T-helper 2 cell treated with Interferon-gamma antibody and Interleukin-4, amounts not matched to agents 100 ng/mL and 5 ng/mL, for 36 hours (primary cell): ENCODE data around the gene TUT1. TPM values are rescaled to one million over a fixed set of nuclear protein-coding genes. Genes with fewer than 3 reads are reported as not detected.

Experiments
- intact Hi-C: fragments of 100-400 bp; cut with micrococcal nuclease; formaldehyde crosslinking; loops from one replicate; pipeline ENCODE4 v1.15.1; 2023
- total RNA-seq: library from RNA; stranded (reverse); gene quantifications from 2 replicates; pipeline ENCODE4 v1.2.3, GENCODE V29; 2022

The TUT1 gene
- total RNA-seq, 1 donor from 2014 or later = 30.9 TPM

DNA sequence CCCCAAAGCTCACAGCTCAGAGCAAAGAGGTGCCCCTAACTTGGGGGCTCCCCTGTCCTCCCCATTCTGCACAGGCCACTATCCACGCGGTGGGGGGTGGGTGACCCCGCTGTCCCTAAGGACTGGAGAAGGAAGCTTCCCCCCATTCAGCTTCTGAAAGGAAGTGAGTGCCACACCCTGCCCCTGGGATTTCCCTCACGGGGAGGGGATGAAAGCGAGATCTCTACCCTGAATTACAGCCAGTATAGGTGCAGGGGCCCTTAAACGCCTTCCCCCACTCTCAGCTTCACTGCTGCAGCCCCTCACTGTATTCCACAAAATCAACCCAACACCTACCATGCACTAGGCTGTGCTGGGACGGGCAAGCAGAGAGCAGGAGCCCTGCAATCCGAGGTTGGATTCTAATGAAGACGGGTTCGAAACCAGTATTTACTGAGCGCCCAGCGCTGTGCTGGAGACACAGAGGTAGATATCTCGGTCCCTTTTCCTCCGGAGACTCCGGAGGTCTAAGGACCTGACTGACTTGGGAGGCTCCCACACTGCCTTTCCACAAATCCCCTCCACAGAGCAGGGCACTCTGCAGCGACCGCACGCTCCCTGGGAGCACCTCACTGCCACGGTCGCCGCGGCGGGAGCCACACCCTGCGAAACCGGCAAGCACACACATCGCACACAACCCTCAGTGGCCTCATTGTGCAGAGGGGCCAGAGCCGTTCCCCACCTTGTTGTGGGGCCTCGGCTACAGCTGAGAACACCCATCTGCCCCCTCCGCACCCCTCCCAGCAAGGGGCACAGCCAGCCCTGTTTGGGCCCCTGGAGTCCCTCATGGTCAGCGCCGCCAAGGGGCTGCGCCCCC lies 46.5 kb downstream of the TUT1 start:
- intact Hi-C loops = no loop called here

DNA sequence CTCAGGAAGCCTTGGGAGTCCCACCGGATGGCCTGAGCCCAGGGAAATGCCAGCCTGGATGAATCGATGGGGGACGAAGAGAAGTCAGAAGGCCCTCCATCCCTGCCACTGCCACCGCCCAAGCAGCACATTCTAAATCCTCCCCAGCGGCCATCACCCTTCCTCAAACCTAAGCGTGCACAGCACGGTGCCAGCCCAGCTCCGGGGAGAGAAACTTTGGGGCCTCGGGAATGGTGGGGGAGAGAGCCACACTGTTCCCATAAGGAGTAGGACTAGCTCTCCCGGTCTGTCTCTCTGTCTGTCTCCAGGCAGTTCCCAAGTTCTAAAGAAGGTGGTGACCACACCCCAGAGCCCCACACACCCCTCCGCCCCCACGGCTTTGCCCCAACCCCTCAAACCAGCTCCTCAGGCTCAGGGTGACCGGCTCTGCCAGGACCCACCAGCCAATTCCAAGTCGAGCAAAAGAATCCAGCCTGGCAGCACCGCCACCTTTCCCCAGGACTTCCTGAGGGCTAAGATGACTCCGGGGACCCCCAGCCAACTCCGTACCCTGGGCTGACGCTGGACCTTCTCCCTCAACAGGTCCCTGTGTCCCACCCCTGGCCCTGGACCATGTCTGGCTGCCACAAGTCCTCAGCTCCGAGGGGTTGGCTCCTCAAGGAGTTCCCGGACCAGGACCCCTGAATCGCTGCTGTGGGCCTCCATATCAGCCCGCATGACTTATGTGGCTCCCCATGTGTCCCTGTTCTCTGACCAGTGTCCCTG lies 47.5 kb downstream of the TUT1 start:
- intact Hi-C loops = loop anchor here (1.0 kb wide), 1 partner anchor 149 kb away; no protein-coding TSS in a partner anchor

DNA sequence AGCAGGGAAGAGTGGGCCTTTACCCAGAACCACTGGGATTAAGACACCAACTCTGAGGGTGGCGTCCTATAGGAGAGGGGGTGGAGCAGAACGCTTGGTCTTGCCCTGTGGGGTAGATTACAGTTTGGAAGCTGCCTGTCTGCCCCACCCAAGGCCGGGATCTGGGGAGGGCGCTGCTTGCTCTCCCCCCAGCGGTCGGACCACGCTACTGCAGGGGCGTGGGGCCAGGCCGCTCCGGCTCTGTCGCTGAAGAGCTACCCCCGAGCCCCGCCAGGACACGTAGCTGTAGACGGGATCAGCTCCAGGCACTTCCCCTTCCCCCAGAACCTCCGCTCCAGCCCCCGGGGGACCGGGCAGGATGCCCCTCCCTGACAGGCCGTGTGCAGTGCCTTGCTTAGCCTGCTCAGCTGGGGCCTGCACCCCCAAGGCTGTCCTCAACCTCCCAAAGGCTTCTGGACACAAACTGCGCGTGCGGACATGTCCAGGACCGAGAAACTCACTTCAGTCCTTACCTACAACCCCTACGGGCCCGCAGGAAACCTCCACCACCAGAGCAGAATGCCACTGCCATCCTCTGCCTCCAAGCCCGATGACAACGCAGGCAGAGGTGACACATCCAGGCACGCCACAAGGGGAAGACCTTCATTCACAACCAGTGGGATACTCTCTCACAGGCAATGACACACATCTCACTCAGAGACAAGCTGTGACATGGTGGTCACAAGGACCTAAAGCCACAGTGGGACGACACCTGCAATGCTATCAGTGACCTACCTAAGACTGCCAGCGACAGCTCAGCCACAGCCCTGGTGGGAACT lies 48.4 kb downstream of the TUT1 start:
- intact Hi-C loops = loop anchor here (1.0 kb wide), 3 partner anchors 17 to 148 kb away; no protein-coding TSS in a partner anchor

DNA sequence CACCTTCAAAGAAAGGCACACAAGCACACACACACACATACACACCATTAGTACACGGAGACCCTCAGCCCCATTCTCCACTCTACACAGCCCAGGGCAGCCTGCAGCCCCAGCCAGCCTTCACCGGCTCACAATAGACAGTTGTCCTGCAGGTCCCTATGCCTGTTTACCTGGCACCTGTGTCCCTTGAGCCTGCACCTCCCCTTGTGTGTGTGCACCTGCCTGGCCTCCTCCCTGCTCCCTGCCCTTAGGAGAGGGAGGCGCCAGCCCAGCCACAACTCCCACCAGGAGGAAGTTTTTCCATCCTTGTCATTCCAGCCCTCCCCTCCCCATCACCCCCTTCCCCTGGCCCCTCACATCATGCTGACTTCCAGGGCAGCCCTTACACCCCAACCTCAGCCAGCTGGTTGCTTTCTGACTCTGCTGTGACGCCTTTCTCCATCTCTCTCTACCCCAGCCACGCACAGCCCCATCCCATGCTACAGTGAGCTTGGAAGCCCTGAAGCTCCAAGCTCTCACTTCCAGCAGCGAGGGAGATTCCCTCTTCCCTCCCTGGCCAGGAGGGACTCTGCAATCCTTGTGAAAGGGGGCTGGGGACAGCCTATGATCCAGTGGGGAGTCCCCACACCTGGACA lies 49.1 kb downstream of the TUT1 start:
- intact Hi-C loops = loop anchor here (1.0 kb wide), 2 partner anchors 18 to 115 kb away; no protein-coding TSS in a partner anchor

DNA sequence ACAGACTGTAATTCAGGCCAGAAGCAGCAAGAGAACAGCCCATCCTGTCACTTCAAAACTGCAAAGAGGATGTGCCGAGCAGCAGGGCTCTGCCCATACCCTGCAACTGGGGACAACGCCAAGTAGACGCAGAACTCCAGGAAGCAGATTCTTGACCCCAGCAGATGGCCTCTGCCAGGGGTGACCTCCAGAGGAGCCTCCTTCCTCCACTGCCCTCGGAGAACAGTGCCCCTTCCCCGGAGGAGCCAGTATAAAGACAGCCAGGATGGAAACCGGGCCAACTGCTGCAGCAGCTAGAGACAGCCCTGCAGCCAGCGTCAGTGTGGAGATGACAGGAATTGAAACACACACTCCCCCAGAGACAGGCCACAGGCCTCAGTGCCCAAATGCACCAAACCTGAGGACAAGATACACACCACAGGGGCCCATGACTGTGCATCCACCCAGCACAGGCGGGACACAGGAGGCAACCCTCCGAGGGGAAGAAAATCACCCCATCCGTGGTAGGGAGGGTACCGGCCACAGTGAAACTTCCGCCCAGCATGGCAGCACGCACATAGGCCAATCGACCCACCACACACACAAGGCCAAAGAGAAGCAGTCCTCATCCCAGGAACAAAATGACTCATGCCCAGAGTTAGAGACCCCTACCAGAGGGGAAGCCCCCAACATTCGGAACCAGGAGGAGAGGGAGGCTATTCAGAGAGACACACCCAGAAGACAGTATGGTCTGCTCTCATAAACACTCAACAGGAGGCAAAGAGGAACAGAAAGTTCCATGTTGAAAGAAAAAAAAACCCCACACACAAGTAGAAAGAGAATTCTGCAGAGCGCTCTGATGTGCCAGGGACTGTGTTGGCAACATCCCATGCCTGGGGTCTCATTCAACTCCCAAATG lies 50.3 kb downstream of the TUT1 start:
- intact Hi-C loops = no loop called here

DNA sequence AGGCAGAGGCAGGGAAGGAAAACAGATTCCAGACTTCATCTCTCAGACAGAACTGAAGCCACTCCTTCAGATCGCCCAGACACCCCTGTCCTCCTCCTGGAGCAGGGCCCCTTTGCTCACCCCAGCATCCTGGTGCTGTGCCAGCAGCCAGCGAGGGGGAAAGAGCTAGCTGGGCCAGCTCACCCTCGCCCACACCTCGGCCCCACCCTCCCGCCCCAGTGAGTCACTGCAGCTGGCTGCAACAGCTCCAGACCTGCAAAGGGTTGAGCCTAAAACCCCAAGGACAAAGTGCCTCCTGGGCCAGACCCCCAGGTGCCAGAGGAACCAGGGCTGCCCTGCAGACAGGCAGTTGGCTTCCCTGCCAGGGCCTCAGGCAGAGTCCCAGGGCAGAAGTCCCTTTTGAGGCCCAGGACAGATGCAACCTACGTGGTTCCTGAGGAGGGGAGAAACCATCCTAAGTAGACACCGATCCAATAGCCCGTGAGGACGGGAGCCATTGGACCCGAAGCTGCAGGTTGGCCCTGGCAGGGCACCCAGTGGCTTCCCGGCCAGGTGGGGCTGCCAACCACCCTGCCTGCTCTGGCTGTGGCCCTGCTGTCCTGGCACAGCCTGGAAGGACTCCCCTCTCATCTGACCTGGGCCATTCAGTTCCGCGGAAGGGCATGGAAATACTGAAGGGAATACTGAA lies 51.9 kb downstream of the TUT1 start:
- intact Hi-C loops = no loop called here

DNA sequence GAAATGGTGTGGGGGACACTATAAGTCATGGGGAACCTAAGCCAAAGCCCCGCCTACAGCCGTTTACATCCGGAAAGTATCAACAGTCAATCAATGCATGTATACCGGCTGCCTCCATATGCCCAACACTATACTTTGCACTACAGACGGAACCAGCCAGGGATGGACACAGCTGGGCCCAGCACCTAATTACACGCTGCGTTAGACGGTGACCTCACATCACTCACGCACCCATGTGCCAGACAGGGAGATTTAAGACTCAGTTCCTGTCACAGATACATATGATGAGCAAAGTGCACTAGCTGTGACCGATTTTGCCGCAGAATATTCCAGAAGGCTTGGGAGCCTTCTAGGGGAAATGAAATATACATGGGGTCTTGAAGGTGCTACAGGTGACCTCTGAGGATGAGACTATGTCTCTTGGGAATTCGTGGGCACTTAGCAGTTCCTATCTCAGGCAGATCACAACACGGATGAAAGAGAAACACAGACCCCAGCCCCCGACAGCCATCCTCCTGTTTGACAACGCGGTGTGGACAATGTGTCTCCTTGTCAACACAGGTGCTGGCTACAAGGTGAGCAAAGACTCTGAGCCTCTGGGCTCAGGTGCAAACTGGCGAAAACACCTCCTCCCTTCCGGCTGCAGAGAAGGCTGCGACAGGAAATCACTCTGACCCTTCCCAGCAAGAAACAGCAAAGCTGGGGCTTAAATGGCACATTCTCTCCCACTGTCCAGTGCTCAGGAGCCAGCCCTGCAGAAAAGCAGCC lies 52.7 kb downstream of the TUT1 start:
- intact Hi-C loops = no loop called here

DNA sequence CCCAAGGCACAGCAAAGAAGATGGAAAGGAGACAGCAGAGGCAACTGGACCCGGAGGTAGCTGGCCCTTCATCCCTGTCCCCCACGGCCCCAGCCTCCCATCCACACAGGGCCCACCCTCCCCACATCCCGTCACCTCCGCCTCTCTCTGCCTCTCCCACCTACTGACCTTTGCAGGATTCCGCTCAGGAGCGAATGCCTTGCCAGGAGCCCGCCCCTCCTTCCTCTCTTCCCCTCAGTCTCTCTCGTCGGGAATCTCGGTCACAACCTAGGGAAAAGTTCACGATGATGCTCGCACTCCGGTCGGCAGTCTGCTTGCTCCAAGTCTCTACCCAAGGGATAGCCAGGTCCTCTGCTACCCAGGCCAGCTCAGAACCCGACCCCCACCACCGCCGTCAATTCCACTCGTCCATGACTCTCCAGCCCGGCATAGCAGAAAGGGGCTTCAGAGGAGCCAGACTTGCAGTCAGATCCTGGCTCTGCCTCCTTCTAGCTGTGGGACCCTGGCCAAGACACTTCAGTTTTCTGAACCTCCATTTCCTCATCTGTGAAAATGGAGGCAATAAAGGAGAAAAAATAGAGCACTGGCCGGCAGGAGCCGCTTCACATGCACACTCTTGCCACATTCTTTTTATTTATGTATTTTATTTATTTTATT lies 54.9 kb downstream of the TUT1 start:
- intact Hi-C loops = no loop called here

DNA sequence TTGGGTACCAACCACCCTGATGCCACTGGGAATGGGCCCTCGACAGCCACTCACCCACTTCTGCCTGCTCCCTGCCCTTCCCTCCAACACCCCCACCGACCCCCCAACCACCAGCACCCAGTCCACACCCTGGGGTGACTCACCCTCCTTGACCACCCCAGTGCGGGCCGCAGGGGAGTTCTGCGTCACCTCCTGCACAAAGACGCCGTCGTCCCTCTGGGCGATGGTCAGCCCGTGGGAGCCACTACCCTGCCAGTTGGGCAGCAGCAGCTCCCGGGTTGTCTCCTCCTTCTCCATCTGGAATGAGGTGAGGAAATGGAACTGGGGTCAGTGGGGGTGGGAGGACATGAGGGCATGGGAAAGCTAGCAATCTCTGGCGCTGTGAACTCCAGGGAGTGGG lies 55.5 kb downstream of the TUT1 start:
- intact Hi-C loops = no loop called here

DNA sequence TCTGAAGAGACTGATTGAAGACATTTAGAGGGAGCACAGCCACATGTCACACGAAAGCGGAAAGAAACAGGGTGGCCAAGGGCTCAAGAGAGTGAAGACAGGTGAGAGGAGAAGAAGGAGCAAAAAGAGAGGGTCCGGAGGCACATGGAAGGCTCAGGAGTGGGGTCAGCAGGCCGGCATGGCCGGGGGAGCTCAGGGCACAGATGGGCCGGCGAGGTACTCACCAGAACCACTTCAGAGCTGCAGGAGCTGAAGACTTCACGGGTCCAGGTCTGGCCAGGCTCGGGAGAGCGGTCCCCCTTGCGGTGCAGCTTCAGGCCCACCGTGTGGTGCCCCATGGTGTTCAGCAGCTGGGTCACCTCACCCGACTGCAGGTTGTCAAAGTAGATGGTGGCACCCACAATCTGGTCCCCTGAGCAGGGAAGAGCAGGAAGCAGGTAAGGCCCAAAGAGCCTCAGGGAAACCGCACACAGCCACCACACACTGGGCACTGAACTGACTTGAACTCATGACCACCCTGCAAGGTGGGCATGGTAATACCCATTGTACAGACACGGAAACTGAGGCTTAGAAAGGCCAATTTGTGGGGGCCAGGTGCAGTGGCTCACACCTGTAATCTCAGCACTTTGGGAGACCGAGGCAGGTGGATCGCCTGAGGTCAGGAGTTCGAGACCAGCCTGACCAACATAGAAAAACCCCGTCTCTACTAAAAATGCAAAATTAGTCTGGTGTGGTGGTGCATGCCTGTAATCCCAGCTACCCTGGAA lies 56.4 kb downstream of the TUT1 start:
- intact Hi-C loops = no loop called here

DNA sequence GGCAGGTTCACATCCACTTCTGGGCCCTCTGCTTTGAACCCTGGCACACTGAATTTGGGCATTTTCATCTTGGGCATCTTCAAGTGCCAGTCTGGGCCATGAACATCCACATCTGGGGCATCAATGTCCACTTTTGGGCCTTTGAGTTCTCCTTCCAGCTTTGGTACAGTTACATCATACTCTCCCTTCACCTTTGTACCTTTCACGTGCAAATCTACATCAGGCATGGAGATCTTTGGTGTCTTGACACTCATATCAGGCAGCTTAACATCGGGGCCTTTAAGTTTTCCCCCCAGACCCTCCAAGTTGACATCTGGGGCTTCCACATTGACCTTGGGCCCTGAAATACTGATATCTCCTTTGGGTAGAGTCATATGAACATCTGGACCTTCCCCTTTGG lies 59.2 kb downstream of the TUT1 start:
- intact Hi-C loops = no loop called here

Other genes starting within 250 kb of the TUT1 start
- not detected in 2 replicates for gene SCGB1A1, start 172.5 kb downstream of the TUT1 start, total RNA-seq
- 288 and 291 TPM in 2 replicates for gene AHNAK, start 44.7 kb downstream of the TUT1 start, total RNA-seq
- gene EEF1G, start 17.6 kb downstream of the TUT1 start, total RNA-seq = 1,326 and 1,342 TPM in 2 replicates
- 257 and 262 TPM in 2 replicates for gene MTA2, start 10.3 kb upstream of the TUT1 start, total RNA-seq
- gene EML3, start 21.3 kb upstream of the TUT1 start, total RNA-seq = 126 and 133 TPM in 2 replicates
- 0.95 and 1.0 TPM in 2 replicates for gene ROM1, start 21.7 kb upstream of the TUT1 start, total RNA-seq
- gene B3GAT3, start 30.5 kb upstream of the TUT1 start, total RNA-seq = 65.4 and 69.3 TPM in 2 replicates
- 275 and 283 TPM in 2 replicates for gene GANAB, start 55.1 kb upstream of the TUT1 start, total RNA-seq
- gene INTS5, start 61.8 kb upstream of the TUT1 start, total RNA-seq = 31.0 and 31.8 TPM in 2 replicates
- 99.6 and 105 TPM in 2 replicates for gene C11orf98, start 73.7 kb upstream of the TUT1 start, total RNA-seq
- 21.3 and 24.7 TPM in 2 replicates for gene CSKMT, start 73.8 kb upstream of the TUT1 start, total RNA-seq
- gene UQCC3, start 80.2 kb upstream of the TUT1 start, total RNA-seq = 8.7 and 9.2 TPM in 2 replicates
- gene LBHD1, start 80.7 kb upstream of the TUT1 start, total RNA-seq = 18.9 and 20.7 TPM in 2 replicates
- gene UBXN1, start 87.5 kb upstream of the TUT1 start, total RNA-seq = 113 and 119 TPM in 2 replicates
- gene LRRN4CL, start 98.0 kb upstream of the TUT1 start, total RNA-seq = 0.25 and 0.32 TPM in 2 replicates
- 26.5 and 28.4 TPM in 2 replicates for gene BSCL2, start 115.9 kb upstream of the TUT1 start, total RNA-seq
- 0.30 TPM in 1 of 2 replicates, not detected in the other for gene GNG3, start 116.2 kb upstream of the TUT1 start, total RNA-seq
- gene HNRNPUL2, start 135.9 kb upstream of the TUT1 start, total RNA-seq = 69.9 and 72.6 TPM in 2 replicates
- gene TTC9C, start 137.0 kb upstream of the TUT1 start, total RNA-seq = 37.0 and 39.9 TPM in 2 replicates
- 12.9 and 13.9 TPM in 2 replicates for gene ZBTB3, start 162.6 kb upstream of the TUT1 start, total RNA-seq
- gene POLR2G, start 170.1 kb upstream of the TUT1 start, total RNA-seq = 101 and 104 TPM in 2 replicates
- gene TAF6L, start 179.9 kb upstream of the TUT1 start, total RNA-seq = 21.6 and 21.9 TPM in 2 replicates
- gene TMEM179B, start 195.9 kb upstream of the TUT1 start, total RNA-seq = 37.1 and 37.2 TPM in 2 replicates
- gene TMEM223, start 200.5 kb upstream of the TUT1 start, total RNA-seq = 19.6 and 19.8 TPM in 2 replicates
- gene NXF1, start 213.9 kb upstream of the TUT1 start, total RNA-seq = 86.2 and 91.7 TPM in 2 replicates
- gene STX5, start 240.5 kb upstream of the TUT1 start, total RNA-seq = 39.4 and 39.8 TPM in 2 replicates
- 0.77 TPM in 1 of 2 replicates, not detected in the other for gene TEX54, start 241.3 kb upstream of the TUT1 start, total RNA-seq
- gene WDR74, start 248.1 kb upstream of the TUT1 start, total RNA-seq = 77.5 and 81.6 TPM in 2 replicates